Retina (tissue), 1 donor: ENCODE data around the gene MYLIP.

Experiments
- DNase-seq: peaks from one replicate; pipeline ENCODE4 v3.0.0-alpha.2; 2016

Gene MYLIP

GRCh38 chr6:16145038-16145437 lies 16.2 kb downstream of the MYLIP start:
- no peak for DNase-seq

DNA sequence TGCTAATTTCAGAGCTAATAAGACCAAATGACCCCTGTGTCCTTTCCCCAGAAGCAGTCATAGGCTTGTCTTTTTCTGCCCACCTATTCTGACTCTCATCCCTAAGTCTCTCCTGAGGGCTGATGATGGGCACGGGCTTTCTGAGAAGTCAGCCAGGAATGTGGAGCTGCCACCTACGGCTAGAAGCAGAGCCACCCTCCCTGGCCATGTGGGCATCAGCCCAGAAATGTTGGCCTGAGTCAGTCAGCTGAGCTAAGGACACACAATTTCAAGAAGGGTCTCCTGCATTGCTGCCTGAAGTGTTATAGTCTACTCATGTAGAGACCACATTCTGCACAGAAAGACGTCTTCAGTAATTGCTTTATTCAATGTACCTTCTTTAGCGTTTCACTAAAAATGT lies 17.1 kb downstream of the MYLIP start:
- no peak for DNase-seq

DNA sequence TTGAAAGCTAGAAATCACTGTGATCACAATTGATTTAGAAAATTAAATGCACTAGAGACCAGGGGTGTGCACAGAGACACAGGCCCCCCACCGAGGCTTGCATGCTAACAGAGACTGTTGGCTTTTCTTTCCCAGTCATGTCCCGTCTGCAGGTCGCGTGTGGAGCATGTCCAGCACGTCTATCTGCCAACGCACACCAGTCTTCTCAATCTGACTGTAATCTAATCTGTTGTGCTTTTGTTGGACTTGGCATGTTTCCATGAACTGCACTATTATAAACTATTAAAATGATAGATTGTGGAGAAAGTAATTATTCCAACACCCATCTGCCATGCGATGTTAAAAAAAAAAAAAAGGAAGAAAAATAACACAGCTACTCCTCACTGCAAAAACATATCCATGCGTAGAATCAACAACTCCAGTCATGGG lies 17.7 kb downstream of the MYLIP start:
- DNase-seq = no peak

DNA sequence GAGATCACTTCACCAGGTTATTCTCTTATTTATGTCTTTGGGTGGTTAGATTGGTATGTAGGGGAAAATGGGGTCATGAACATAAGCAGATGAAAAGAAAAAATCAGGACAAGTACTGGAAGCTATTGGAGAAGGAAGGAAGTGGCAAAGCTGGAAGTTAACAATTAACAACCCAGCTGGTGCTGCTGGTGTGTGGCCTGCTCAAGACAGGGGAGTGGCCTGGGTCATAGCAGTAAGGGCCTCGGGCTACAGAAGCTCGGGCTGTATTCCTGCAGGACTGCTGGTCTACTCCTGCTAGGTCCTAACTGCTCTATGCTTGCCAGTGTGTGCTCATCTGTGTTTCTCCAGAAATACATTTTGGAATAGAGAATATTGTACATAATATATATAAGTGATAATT lies 19.6 kb downstream of the MYLIP start:
- DNase-seq = no peak

- DNase-seq = no peak
These were observed 20.4 kb downstream of the MYLIP start for GRCh38 chr6:16149305-16149704.

- DNase-seq = no peak
These were observed 21.2 kb downstream of the MYLIP start for GRCh38 chr6:16150098-16150497.

GRCh38 chr6:16153211-16153820 lies 24.4 kb downstream of the MYLIP start:
- DNase-seq = no peak

DNA sequence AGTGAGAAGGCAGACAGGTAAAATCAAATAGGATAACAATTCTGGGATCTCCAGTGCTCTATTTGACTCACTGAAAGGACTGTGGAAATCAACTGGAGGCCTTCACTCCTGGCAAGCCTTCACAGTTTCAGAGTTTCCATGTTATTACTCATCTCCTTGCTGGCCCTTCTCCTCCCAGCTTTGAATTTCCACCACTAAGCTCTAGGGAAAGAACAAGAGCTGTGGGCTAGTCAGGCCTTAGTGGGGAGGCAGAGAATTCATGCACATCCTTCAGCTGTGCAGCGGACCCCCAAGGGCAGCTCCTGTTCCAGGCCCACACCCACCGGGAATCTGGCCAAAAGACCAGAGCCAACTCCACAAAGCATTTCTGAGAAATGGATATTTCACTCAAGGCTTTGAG lies 26.0 kb downstream of the MYLIP start:
- no peak for DNase-seq

- DNase-seq = no peak
These were observed 28.6 kb downstream of the MYLIP start for GRCh38 chr6:16157492-16157891.

- no peak for DNase-seq
These were observed 29.0 kb downstream of the MYLIP start for GRCh38 chr6:16157909-16158308.

DNA sequence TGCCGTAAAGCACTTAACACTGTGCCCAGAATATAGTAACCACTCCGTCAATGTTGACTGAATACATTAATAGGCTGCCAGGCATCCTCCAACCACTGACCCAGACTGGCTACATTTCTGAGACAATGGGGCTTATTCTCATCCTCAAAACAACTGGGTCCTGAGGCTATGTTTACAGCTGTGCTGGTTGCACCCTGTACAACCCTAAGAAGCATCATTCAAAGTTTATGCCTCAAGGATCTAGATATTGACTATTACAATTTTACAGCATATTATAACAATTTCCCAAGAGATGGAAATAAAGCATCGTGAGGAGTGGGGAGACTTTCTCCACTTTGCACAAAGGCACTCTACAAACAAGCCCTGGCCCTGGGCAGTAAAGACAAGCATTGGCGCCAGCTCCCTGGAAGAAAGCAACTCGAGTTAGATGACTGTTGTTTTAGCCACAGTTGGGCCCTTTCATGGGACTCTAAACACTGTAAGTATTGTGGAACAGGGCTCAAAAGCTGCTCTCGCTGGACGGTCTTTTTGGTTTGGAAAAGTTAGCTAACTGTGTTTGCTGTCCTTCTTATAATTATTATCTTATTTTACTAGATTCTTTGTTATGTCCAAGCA lies 30.2 kb downstream of the MYLIP start:
- DNase-seq = no peak

GRCh38 chr6:16160794-16161193 lies 31.9 kb downstream of the MYLIP start:
- no peak for DNase-seq

- no peak for DNase-seq
These were observed 33.1 kb downstream of the MYLIP start for GRCh38 chr6:16162003-16162402.

GRCh38 chr6:16163066-16163465 lies 34.2 kb downstream of the MYLIP start:
- DNase-seq = no peak

GRCh38 chr6:16163535-16164300 lies 34.8 kb downstream of the MYLIP start:
- no peak for DNase-seq

- DNase-seq = no peak
These were observed 36.8 kb downstream of the MYLIP start for GRCh38 chr6:16165641-16166040.

GRCh38 chr6:16166871-16167608 lies 38.2 kb downstream of the MYLIP start:
- no peak for DNase-seq

DNA sequence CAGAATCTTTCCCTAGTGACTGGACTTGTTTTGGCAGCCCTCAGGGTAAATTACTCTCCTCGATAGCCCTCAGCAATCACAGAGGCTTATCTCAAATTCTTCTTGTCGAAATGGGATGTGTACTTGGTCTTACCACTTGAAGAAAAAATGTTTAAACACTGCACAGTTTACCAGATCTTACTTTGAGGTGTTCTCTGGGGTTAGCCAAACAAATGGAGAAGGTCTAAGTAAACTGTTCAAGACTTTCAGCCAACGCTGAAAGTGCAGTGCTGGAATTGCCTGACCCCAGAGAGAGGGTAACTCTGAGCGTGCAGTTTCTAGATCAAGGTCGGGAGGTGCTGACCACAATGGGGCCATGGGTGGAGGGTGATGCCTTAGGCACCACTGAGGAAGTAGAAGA lies 39.2 kb downstream of the MYLIP start:
- no peak for DNase-seq

- no peak for DNase-seq
These were observed 40.0 kb downstream of the MYLIP start for GRCh38 chr6:16168858-16169257.

DNA sequence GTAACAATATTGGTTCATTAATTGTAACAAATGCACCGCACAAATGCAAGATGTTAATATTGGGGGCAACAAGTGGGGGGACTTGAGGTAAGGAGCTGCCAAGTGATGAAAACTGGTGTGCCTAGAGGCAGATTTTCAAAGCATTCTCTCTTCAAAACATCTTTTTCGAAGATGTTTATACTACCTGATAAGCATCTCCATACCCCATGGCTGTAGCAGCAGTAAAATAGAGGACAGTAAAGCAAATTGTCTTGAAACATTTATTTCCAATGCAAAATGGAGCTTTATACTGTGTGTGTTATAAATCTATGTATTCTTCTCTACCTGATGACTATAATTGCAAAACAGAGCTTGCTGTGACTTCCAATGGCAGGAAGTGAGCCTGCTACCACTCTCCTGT lies 42.5 kb downstream of the MYLIP start:
- no peak for DNase-seq

DNA sequence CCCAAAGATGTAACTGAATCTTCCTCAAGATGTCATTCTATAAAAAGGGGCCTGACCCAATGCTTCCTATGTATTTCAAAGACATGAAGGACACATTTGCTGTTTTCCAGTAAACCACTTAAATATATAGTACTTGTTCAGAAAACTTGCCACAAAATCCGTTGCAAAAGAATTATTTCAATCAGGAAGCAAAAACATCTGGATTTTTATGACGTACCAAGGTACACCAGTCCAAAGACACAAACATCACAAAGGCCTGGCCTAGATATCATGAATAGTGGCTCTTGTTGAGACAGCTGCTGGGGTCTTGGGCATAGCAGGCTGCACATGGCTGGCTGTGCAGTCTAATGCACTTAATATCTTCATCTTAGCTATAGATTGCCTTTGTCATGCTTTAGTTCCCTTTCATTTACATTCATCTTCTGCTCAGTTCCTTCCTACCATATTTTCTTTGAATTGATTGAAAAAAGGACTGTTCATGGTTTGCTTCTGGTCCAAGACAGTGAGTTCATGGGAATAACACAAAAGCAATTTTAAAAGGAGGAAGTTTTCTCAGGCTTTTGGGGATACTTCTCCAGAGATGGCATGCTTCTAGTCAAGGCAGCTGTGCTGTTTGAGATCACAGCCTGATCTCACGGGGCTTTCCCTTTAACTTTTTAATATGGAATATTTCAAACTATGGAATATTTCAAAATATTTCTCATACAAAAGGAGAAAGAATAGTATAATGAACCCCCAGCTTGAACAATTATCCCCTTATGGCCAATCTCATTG lies 44.5 kb downstream of the MYLIP start:
- no peak for DNase-seq

DNA sequence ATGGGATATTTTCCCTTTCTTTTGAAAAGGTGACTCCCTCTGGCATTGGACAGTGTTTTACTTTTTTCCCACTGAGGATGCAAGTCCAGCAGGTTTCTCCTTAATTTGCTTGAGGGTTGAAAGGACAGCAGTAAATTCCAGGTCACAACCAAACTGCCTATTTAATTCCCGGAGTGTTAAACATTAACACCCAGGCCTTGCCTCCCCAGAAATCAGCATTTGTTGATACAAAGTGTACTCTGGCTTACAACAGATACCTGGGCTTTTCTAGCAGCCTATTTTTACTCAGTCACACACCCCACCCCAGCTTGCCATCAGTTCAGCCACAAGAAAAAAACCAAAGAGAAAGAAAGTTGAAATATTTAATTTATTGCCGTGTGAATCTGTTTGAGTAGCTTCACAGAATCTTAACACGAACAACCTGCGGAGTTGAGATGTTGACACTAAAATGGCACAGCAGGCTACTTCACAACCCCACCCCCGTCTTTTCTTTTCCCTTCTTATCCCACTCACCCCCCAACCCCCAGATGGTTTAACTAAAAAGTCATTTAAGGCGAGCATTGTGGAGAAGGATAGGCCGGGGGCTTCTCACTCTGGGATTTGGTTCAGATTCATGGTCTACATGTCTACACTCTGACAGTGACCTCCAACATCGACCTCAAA lies 45.7 kb downstream of the MYLIP start:
- DNase-seq = no peak
